Measurements from ENCODE around the gene DNAL4.
A peak's percentile ranks its signal among the peaks of the same experiment; 100 is the strongest.

Gene DNAL4

DNA sequence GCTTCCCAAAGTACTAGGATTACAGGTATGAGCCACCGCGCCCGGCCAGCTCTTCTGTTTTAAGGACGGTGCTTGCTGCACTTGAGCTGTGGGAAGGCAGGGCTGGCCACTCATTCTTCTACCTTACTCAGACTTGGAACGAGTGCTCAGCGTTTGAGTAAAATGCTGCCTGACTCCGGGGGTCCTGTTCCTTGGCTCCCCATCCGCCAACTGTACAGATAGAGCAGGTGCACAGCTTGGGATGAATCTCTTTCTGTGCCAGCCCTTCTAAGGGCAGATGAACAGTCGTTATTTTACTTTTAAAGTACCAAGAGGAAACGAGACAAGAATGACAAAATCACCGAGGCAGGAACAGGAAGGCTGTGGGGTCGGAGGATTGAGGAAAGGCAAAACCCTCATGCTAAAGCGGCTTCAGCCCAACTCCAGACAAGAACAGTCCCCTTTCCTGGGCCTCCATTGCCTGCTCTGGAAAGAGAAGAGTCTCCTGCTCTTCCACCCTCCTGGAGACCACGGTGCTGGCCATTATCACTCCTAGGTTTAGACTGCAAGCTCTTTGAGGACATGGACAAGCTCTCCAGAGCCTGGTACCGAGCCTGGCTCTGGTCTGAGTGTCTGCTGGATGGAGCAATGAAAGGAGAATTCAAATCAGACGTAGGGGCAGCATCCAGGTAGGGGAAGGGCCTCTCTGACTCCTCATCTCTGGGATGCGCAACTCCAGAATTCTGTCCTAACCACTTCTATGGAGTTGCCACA is 37.1 kb downstream of the DNAL4 start:
- no peak for DNase-seq

DNA sequence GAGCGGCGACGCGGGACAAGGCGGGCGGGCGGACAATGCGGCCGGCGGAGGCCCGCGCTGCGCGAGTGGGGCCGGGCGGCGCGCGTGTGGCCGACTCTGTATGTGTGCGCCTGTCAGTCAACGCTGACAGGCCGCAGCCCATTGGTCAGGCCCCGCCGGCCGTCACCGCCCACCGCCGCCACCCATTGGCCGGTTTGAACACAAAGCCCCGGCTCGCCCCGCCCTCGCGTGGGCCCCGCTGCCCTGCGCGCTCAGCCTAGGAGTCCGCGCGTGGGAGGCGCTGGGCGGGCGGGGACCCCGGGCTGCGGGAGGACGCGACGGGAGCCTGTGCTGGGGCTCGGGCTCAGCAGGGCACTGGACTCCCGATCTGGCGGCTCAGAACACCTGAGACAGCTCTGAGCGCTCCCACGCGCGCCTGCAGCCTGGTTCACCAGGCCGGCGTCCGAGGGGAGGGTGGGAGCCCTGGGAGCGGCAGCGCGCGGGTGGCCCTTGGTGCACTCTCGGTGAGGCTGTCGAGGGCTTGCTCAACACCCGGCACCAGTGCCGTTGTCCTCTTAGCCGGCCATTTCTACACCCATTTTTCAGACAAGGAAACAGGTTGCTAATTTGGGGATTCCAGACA is 37.9 kb downstream of the DNAL4 start, which contains the start of gene SUN2:
TSS of gene SUN2 (minus strand) at position 88 of the 622 bp plus-strand sequence. CDS start 3,370 bp downstream, outside the sequence.
- DNase-seq = peak; percentile 94

DNA sequence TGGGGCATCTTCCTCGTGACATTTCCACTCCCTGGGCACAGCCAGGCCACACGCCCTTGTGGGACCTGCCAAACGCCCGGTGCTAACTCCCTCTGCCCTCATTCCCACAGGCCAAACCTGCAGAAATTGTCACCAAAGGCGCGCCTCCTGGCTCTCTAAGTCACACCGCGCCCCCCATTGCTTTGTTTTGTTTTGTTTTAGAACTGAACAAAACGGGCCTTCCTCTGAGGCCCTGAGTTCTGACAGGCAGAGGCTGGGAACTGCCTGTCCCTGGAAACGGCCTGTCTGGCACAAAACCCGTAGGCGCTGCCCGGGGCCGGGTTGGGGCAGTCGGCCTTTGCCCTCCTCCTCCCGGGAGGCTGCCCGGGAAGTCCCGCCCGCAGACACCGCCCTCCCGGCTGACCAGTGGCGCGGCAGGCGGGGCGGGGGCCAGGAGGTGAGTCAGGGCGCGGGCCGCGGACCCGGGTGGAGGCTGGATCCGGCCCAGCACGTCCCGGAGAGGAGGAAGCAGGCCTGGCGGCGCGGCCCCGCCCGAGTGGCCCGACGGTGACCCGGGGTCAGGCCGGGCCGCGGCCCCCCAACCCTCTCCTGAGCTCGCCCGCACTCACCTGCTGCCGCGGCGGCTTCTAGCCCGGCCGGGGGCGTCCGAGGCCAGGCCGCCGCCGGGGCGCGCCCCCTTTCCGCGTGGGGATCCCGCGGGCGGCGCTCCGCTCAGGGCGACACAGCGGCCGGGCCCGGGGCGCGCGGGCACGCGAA is 38.6 kb downstream of the DNAL4 start:
- DNase-seq = peak; percentile 39

DNA sequence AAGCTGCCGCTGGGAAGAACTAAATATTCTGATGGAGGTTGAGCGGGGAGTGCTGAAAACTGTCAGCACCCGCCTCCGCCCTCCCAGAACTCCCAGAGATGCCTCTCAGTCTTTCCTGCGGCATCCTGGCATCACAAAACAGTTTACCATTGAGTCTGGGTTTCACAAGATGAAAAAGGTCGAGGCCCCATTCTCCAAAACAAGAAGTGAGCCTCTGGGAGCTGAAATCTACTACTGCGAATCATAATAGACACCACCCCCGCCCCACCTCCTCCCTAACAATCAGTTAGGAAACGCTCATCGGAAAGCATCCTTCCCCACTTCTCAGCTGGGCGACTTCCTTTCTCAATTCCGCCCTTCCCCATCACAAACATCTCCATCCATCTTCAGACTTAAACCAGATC is 39.2 kb downstream of the DNAL4 start:
- no peak for DNase-seq

DNA sequence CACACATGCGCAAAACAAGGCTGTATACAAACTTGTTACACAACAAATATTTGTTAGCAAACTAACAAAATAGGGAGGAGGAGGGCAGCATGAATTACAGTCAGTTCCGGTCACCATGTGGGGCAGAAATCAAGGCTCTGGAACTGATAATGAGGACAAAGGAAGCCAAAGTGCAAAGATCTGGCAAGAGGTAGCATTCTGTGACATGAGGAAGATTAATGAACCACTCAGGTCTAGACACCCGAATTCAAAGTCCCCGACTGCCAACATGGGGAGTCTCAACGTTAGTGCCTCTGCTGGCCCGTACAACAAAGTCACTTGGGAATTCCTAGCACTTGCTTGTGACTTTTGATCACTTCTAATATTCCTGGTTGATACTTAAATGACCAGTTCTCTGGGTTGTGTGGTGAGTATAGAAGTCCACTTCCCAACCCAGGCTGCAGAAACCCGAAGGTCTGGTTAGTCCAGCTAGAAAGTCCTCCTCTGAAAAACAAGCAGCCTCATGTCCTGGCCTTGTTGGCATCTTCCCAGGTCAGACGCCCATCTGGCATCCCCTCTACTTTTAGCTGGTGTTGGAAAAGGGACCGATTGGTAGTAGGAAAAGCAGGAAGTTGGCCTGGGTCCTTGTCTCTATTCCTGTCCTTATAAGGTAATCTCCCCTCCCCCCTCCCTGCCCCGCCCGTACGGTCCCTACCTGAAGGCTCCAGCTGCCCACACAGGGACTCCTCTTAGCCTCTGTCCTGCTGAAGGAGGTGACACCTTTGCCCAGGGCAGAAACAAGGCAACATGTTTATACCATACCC is 39.8 kb downstream of the DNAL4 start:
- no peak for DNase-seq

DNA sequence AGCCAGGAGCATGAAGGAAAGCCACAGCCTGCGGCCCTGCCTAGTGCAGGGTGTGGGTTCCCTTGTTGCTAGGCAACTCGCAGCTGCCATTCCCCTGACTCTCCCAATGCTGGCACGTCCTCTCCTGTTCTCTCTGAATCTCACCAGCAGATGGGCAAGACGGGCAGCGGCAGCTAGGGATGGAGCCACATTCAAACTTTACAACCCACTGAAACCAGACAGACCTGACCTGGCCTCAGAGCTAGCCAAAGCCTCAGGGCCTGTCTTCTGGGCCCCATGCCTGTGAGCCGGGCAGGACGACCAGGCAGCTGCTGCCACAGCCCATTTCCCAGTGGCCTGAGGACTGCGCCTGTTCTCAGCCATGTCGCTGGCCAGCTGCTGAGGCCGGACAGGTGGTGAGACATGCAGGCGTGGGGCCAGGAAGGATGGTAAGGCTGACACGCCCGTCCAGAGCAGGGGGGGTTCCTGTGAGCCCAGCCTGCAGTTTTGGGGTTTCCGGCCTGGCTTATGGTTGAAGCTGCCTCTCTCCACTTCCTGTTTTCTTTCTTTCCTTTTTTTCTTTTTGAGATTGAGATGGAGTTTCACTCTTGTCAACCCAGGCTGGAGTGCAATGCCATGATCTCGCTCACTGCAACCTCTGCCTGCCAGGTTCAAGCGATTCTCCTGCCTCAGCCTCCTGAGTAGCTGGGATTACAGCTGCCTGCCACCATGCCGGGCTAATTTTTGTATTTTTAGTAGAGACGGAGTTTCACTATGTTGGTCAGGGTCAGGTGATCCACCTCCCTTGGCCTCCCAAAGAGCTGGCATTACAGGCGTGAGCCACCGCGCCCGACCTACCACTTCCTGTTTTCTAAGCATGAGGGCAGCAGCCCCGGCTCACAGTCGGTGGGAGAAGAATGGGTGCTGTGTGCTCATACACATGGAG is 42.3 kb downstream of the DNAL4 start:
- peak; percentile 65 for DNase-seq

DNA sequence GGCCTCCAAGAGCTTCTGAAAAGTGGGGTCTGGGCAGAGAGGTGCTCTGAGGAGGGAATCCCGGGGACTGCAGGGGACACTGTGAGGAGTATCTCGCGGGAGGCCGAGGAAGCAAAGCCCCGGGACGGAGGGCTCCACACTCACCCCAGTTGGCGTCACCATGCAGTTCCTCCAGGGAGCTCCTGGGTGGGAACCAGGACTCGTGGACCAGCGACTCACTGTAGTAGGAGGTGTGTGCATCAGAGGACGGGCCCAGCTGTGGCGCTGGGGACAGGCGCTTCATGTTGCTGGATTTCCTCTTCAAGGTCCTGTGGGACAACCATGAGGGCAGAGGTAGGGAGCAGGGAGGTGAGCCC is 42.9 kb downstream of the DNAL4 start:
- no peak for DNase-seq

DNA sequence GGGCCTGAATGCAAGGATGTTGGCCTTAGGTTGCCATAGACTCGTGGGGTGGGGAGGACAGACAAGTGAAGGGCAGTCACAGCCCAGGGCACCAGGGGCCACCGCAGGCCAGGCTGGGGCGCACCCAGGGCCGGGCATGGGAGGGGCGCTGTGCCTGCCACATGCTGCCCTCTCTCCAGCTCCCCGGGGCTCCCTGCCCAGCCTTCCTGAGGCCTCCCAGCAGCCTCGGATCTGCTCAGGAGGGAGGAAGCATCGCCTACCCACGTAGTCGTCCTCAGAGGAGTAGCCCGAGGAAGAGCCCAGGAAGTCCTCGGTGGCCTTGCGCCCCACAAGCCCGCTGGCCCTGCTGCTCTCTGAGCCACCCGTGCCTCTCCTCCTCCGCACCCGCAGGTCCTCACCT is 43.3 kb downstream of the DNAL4 start:
- no peak for DNase-seq

DNA sequence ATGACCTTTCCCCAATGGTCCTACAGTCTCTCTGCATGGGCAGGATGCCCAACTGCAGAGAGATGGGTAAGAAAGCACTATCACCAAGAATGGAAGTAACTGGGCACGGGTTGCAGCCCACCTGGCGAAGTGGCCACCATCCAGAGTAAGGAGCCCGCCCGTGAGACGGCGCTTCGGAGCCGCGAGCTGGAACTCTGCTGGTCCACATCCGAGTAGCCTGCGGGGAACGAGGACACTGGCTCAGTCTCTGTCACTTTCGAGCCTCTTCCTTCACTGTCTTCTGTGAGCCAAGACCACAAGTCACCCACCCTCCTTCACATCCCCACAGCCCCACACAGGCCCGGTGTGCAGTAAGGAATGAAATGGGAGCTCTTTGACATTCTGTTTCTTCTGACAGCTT is 43.8 kb downstream of the DNAL4 start:
- no peak for DNase-seq

DNA sequence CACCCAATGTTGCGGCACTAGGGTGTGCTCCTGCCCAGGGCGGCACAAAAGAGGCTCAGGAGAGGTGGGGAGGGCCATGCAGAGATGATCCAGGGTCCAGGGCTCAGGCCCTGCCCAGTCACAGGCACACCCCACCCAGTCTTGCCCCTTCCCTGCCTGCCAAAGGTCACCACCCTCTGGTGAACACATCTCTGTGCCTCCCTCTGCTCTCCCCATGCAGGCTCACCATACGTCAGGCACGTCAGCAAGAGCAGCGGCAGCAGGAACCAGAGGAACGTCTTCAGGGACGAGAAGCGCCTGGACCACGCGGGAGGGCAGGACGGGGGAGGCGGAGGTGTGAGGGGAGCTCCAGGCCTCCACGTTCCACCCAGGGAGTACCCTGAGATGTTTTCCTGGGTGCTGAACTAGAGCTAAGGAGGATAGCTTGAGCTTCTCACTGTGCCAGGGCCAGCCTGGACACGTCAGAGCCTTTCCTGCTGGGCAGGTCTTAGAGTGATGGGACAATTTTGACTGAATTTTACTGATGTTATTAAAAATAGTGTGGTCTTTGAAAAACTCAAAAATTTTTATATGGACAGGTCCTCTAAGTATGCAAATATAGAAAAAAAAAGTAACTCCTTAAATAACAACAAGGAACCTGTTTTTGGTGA is 45.3 kb downstream of the DNAL4 start:
- DNase-seq = no peak

DNA sequence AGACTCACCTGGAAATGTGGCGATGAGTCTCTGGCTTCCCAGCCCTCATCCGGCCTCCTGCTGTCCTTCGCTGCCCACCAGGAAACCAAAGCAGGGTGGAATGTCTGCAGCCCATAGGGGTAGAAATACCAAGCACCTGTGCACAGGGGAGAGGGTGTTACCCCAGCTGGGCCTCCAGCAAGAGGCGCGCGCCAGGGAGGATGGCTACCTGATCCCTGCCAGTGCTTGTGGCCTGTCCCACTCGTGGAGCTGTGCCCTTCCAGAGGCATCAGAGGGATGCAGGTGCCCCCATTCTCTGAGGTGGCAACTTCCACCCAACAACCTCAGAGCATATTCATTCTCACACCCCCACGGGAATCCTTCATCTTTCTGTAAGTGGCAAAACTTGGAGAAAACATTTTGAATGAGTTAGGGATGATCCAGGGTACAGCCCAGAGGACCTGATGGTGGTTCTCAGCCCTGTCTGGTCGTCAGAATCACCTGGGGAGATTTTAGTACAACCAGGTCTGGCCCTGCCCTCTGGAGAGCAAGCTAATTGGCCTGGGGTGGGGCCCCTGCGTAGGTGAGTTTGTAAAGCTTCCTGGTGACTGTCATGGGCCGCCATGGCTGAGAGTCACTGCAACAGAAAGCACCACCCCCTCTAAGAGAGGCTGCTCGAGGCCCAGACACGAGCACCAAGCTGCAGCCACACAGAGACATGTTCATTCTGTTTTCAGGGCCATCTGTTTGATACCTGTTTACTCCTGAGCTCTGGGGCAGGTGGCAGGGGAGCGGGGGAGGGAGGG is 48.1 kb downstream of the DNAL4 start:
- no peak for DNase-seq

DNA sequence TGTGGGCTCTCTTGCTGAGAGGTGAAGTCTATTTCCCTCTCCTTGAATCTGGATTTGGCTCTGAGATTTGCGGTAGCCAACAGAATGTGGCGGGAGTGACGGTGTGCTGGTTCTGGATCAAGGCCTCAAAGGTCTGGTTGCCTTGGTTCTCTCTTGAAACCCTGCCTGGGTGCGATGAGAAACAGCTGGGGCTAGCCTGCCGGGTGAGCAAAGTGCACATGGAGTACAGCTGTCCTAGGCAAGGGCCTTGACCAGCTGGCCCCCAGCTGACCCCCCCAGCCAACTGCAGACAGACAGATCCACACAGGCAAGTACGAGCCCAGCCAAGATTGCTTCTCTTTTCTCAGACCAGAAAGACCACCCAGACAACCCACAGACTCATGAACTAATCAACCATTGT is 49.0 kb downstream of the DNAL4 start:
- DNase-seq = no peak

DNA sequence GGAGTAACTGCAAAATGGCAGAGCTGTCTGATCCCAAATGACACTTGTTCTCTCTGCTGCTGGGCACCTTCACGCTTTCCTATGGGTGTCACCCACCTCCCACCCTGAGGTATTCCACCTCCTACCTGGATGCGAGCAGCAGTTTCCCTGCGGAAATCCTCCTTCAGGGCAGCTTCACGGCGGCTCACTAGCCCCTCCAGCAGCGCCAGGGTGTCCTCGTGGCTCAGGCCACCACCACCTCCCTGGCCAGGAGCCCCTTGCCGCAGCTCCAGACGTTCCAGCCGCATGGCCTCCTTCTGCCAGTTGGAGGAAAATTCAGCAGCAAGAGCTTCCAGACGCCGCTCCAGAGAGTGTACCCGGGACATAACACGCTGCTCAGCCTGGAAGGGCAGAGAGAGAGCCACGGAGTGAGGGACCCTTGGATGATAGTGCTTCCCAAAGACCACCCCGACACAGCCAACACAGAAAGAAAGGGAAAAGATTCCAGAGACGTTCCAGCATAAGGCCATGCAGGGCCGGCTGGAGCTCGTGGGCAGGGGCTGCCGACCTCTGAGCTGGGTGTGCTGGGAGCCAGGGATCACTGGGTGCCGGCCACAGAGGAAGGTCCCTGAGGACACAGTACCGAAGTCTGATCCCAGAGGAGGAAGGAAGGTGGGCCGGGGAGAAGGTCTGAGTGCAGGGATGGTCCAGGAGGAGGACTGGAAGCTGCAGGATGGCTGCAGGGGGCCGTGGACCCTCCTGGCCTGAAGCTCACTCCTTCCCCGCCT is 51.6 kb downstream of the DNAL4 start:
- no peak for DNase-seq

DNA sequence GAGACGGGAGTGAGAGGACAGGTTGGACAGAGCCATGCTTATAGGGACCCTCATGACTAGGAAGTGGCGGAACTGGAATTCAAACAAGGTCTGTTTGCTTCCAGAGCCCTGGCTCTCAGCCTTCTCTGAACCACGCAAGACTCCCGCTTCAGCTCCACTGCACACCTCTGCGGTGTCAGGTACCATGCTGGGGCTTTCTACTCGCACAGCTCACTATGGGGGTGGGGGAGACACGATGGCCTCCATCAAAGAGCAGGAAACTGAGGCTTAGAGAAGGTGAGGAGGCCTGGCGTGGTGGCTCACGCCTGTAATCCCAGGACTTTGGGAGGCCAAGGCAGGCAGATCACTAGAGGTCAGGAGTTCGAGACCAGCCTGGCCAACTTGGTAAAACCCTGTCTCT is 52.4 kb downstream of the DNAL4 start:
- no peak for DNase-seq

DNA sequence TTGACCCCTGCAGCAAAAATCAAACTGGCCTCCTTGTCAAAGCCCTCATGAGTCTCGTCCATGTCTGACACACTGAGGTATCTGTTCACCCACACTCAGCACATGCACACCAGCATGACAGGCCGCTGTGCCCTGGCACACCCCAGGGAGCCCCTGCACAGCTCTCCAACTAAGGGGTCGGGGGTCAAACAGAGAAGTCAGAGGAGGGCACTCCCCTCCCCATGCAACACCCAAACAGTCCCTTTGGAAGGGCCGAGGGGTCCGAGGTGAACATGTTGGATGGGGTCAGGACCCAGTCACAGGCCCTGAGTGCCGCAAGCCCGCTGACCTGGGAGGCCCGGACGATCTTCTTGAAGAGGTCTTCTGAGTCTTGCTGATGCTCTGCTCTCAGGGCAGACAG is 52.8 kb downstream of the DNAL4 start:
- no peak for DNase-seq

DNA sequence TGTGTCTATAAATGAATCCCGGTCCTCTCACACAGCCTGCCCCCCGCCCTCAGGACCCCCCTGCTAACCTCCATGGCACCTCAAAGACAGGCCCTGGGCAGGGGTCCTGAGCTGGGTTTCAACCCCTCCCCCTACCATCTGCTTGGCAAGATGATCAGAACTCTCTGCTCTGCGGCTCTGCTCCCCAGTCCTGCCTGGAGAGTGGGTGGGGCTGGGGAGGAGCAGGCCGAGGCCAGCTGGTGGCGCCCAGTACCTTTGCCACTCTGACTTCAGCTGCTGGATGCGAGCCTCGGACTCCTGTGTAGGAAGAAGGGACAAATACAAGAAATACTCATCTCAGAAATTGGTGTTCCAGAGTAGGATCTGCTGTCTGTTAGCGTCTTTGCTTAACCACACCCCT is 53.2 kb downstream of the DNAL4 start:
- DNase-seq = no peak

DNA sequence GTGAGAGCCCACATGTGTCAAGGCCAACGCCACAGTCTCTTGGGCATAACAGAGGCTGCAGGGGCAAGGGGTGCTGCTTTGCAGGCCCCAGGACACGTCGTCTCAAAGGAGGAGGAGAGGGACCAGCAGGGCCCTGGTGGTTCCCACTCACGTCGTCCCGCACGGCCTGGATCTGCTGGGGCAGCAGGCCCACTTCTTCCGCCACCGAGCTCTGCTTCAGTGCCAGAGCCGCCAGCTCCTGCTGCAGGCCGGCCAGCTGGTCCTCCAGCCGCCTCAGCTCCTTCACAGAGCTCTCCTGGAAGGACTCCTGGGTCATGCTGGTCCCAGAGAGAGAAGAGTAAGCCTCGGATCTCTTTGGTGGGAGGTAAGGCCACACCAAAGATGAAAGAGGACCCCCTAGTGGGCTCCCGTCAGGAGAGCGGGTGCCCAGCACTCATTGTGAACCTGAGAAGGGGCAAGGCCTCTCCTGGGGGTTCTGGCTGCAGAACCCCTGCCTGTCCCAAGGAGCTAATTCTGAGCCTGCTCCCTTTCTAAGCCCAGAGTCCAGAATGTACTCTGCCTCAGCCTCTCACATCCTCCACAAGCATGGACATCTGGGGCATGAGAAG is 53.7 kb downstream of the DNAL4 start:
- DNase-seq = no peak

DNA sequence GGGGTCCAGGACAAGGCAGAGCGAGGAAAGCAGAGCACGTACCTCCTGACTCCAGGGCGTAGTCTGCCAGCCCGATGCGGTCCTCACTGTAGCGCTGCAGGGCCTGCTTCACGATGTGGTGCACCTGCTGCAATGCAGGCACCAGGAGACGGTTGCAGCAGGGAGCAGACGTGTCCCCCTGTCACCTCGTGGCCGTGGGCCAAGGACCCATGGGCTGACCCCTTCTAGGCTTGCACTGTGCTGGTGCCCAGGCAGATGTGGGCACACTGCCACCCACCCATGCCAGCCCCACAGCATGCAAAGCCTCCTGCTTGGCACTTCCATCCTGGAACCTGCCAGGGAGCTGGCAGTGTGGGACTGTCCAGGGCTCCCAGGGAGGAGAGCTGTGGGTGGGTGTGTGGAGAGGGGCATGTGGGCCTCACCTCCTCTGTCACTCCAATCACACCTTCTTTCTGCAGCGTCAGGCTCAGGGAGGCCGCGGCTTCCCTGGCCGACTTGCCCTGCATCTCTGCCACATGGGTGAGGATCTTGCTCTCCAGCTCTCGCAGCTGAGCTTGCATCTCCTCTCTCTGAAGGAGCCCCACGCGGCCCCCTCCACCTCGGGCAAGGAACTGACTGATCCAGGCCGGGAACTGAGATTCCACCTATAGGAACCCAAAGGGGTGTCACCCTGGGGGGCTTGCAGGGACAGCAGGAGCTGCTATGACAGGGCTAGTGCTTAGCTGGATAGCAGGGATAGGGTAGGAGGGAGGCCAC is 54.5 kb downstream of the DNAL4 start:
- no peak for DNase-seq
